Coronary artery (tissue), 2 donors: ENCODE measurements around the gene LMF1.

Experiments used
- DNase-seq: peaks from one replicate; pipeline ENCODE4 v3.0.0-alpha.2; 2017; ENCODE audit warnings: low spot score
- H3K27ac ChIP-seq, 2 donors: fragments of 200-600 bp; sonication (generic); one replicate each; pipeline ENCODE4 v1.5.1; 2016 to 2019
- H3K4me3 ChIP-seq: fragments of 200-600 bp; sonication (generic); 2 replicates; pipeline ENCODE4 v1.5.1; 2016; ENCODE audit warnings: mild to moderate bottlenecking, moderate library complexity
- CTCF ChIP-seq: fragments of 200-600 bp; sonication (generic); IDR thresholded peaks from one replicate; pipeline ENCODE4 v1.5.1; 2019; ENCODE audit warnings: antibody characterized with exemption

Gene LMF1

GRCh38 chr16:852451-853185 lies 118.2 kb downstream of the LMF1 start:
- H3K27ac ChIP-seq, result no peak overlapping the region
- TF ChIP-seq CTCF, result no peak
- no peak overlapping the region for H3K4me3 ChIP-seq
- no peak for DNase-seq

GRCh38 chr16:851871-852270 lies 118.9 kb downstream of the LMF1 start:
- Histone ChIP-seq H3K27ac (no peak overlapping the region), H3K4me3 (no peak overlapping the region)
- DNase-seq, result no peak
- TF ChIP-seq CTCF, result no peak

GRCh38 chr16:851209-851810 lies 119.5 kb downstream of the LMF1 start:
- Histone ChIP-seq H3K4me3 (no peak overlapping the region), H3K27ac (no peak overlapping the region)
- no peak for DNase-seq
- no peak for TF ChIP-seq CTCF

- Histone ChIP-seq H3K4me3 (no peak overlapping the region), H3K27ac (no peak overlapping the region)
- DNase-seq, result no peak
- no peak for TF ChIP-seq CTCF
Observed at GRCh38 chr16:850668-851067, 120.1 kb downstream of the LMF1 start.

GRCh38 chr16:848510-849253 lies 122.1 kb downstream of the LMF1 start:
- H3K4me3 ChIP-seq, result no peak overlapping the region
- no peak overlapping the region for H3K27ac ChIP-seq
- TF ChIP-seq CTCF, result no peak
- DNase-seq, result no peak

GRCh38 chr16:847681-848445 lies 122.9 kb downstream of the LMF1 start:
- no peak overlapping the region for H3K4me3 ChIP-seq
- DNase-seq, result no peak
- no peak overlapping the region for H3K27ac ChIP-seq
- no peak for TF ChIP-seq CTCF
